Mammary epithelial cell (primary cell): ENCODE measurements around the gene STAT3.

Experiments
- EZH2 ChIP-seq: IDR thresholded peaks from 2 replicates; pipeline ENCODE4 v1.6.1; 2012; ENCODE audit warnings: low read length, inconsistent platforms, borderline replicate concordance
- TF ChIP-seq, protein P1 (sequence below), 2 donors: IDR thresholded peaks in 1 of 2; conservative IDR thresholded peaks in 1 of 2; 2 replicates each; pipeline ENCODE4 v1.5.1; 2011 to 2012; ENCODE audit warnings: inconsistent platforms in 2 of 2, low read length in 2 of 2, mild to moderate bottlenecking in 2 of 2, control low read depth in 1 of 2, low read depth in 1 of 2; ENCODE audit not compliant: insufficient read depth in 1 of 2; ENCODE audit errors: extremely low read depth in 1 of 2

- TF ChIP-seq, protein P1, sequence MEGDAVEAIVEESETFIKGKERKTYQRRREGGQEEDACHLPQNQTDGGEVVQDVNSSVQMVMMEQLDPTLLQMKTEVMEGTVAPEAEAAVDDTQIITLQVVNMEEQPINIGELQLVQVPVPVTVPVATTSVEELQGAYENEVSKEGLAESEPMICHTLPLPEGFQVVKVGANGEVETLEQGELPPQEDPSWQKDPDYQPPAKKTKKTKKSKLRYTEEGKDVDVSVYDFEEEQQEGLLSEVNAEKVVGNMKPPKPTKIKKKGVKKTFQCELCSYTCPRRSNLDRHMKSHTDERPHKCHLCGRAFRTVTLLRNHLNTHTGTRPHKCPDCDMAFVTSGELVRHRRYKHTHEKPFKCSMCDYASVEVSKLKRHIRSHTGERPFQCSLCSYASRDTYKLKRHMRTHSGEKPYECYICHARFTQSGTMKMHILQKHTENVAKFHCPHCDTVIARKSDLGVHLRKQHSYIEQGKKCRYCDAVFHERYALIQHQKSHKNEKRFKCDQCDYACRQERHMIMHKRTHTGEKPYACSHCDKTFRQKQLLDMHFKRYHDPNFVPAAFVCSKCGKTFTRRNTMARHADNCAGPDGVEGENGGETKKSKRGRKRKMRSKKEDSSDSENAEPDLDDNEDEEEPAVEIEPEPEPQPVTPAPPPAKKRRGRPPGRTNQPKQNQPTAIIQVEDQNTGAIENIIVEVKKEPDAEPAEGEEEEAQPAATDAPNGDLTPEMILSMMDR (conservative IDR thresholded peaks at IDR 0.05 in 1 of 2, IDR thresholded peaks at IDR 0.05 in 1 of 2; ENCODE audit: extremely low read depth in 1 of 2, insufficient read depth in 1 of 2, low read depth in 1 of 2, low read length in 2 of 2): no peak
- TF ChIP-seq EZH2: no peak
Measured at GRCh38 chr17:42287977-42288802, 100.1 kb downstream of the STAT3 start, which contains the start of gene STAT5A.
